DMS153 treated with DMSO at 0.1 percent for 48 hours (cell line): Measurements from ENCODE around the gene MRPL1.
A peak's percentile ranks its signal among the peaks of the same experiment; 100 is the strongest.
"Not testable (repeated sequence)": the region's sequence is repeated elsewhere in the genome, so short reads cannot be mapped to it uniquely, and the experiment has no call there.

Experiments used
- DNase-seq: peaks from one replicate; lab custom pipeline; 2025; ENCODE audit not compliant: unreplicated experiment; lab: John Stamatoyannopoulos, UW

Gene MRPL1

GRCh38 chr4:77911842-77912450 lies 49.3 kb downstream of the MRPL1 start:
- no peak for DNase-seq

- no peak for DNase-seq
Observed at GRCh38 chr4:77913348-77913747, 50.7 kb downstream of the MRPL1 start.

GRCh38 chr4:77917075-77917474 lies 54.4 kb downstream of the MRPL1 start:
- peak; percentile 95 for DNase-seq

GRCh38 chr4:77917601-77918000 lies 55.0 kb downstream of the MRPL1 start:
- DNase-seq: peak; percentile 95

GRCh38 chr4:77920371-77920770 lies 57.7 kb downstream of the MRPL1 start:
- no peak for DNase-seq

- no peak for DNase-seq
Observed at GRCh38 chr4:77921701-77922100, 59.1 kb downstream of the MRPL1 start.

GRCh38 chr4:77922158-77923094 lies 59.8 kb downstream of the MRPL1 start:
- no peak for DNase-seq

GRCh38 chr4:77927991-77928925 lies 65.6 kb downstream of the MRPL1 start:
- DNase-seq: peak; percentile 95

- peak; percentile 44 for DNase-seq
Observed at GRCh38 chr4:77930154-77930639, 67.6 kb downstream of the MRPL1 start.

GRCh38 chr4:77930876-77931275 lies 68.2 kb downstream of the MRPL1 start:
- no peak for DNase-seq

- DNase-seq: no peak
Observed at GRCh38 chr4:77931452-77932135, 69.0 kb downstream of the MRPL1 start.

- DNase-seq: no peak
Observed at GRCh38 chr4:77938560-77938959, 75.9 kb downstream of the MRPL1 start.

- not testable (repeated sequence) for DNase-seq
Observed at GRCh38 chr4:77945929-77946328, 83.3 kb downstream of the MRPL1 start.

GRCh38 chr4:77950203-77950602 lies 87.6 kb downstream of the MRPL1 start:
- no peak for DNase-seq

GRCh38 chr4:77952457-77952856 lies 89.8 kb downstream of the MRPL1 start:
- no peak for DNase-seq

GRCh38 chr4:77954690-77955089 lies 92.1 kb downstream of the MRPL1 start:
- DNase-seq: no peak

GRCh38 chr4:77956917-77957316 lies 94.3 kb downstream of the MRPL1 start:
- DNase-seq: no peak

- no peak for DNase-seq
Observed at GRCh38 chr4:77958897-77959296, 96.3 kb downstream of the MRPL1 start.

- DNase-seq: peak; percentile 67
Observed at GRCh38 chr4:77959566-77960338, 97.1 kb downstream of the MRPL1 start.

- DNase-seq: no peak
Observed at GRCh38 chr4:77960367-77960766, 97.7 kb downstream of the MRPL1 start.
